ENCODE results near the gene C6orf89.

The C6orf89 gene

GRCh38 chr6:36916126-36916525 lies 30.4 kb downstream of the C6orf89 start:
- TF ChIP-seq POLR2AphosphoS5 (IDR thresholded peaks at IDR 0.05; ENCODE audit: low read depth, low read length) (no peak), POU2F2 (IDR thresholded peaks at IDR 0.05; ENCODE audit: low read depth, low read length) (no peak), POLR2A (IDR thresholded peaks at IDR 0.05; ENCODE audit: low read depth, low read length) (no peak), PAX5 (IDR thresholded peaks at IDR 0.05; ENCODE audit: insufficient read depth, low read length, severe bottlenecking) (no peak), SPI1 (IDR thresholded peaks at IDR 0.05; ENCODE audit: low read depth, low read length) (no peak), TAF1 (IDR thresholded peaks at IDR 0.05; ENCODE audit: low read depth, low read length) (no peak)
- DNase-seq (ENCODE audit: insufficient read length, low spot score), result no peak
- FAIRE-seq, result no peak

DNA sequence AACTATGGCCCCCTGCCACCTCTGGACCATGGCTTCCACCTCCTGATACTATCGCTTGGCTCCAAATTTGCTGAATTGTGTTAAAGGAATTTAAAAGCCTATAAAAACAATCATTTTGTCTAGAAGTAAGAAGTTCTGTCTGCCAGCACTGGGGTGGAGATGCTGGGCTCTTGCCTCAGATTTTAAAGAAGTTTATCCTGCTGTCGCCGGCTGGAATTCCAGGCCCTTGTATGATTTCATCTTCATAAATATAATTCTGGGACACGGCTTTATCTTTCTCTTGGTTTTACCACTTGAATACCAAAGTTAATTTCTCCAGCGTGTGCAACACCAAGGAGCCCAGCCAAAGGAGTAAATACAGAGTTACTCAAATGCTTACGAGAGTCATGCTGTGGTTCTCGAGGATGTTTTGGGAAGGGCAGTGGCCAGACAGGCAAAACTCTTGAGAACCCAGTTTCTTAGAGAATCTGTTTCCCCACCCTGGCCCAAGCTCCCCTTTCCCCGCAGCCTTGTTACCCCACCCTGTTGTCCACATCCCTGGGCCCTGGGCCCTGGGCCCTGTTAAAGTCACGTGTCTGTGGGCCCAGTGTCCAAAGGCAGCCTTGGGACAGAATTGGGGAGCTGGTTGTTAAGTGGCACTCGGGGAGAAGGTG lies 31.9 kb downstream of the C6orf89 start:
- TF ChIP-seq POU2F2 (IDR thresholded peaks at IDR 0.05; ENCODE audit: low read depth, low read length), result no peak
- no peak for TF ChIP-seq POLR2A (IDR thresholded peaks at IDR 0.05; ENCODE audit: low read depth, low read length)
- no peak for TF ChIP-seq SPI1 (IDR thresholded peaks at IDR 0.05; ENCODE audit: low read depth, low read length)
- TF ChIP-seq POLR2AphosphoS5 (IDR thresholded peaks at IDR 0.05; ENCODE audit: low read depth, low read length), result no peak
- no peak for TF ChIP-seq TAF1 (IDR thresholded peaks at IDR 0.05; ENCODE audit: low read depth, low read length)
- TF ChIP-seq PAX5 (IDR thresholded peaks at IDR 0.05; ENCODE audit: insufficient read depth, low read length, severe bottlenecking), result no peak
- no peak for FAIRE-seq
- no peak for DNase-seq (ENCODE audit: insufficient read length, low spot score)

- TF ChIP-seq POU2F2 (IDR thresholded peaks at IDR 0.05; ENCODE audit: low read depth, low read length) (no peak), TAF1 (IDR thresholded peaks at IDR 0.05; ENCODE audit: low read depth, low read length) (no peak), PAX5 (IDR thresholded peaks at IDR 0.05; ENCODE audit: insufficient read depth, low read length, severe bottlenecking) (no peak), POLR2A (IDR thresholded peaks at IDR 0.05; ENCODE audit: low read depth, low read length) (no peak), SPI1 (IDR thresholded peaks at IDR 0.05; ENCODE audit: low read depth, low read length) (no peak), POLR2AphosphoS5 (IDR thresholded peaks at IDR 0.05; ENCODE audit: low read depth, low read length) (no peak)
- FAIRE-seq, result no peak
- DNase-seq (ENCODE audit: insufficient read length, low spot score), result no peak
These were observed 34.3 kb downstream of the C6orf89 start for GRCh38 chr6:36920049-36920448.

- DNase-seq (ENCODE audit: insufficient read length, low spot score) (no peak), FAIRE-seq (no peak)
- TF ChIP-seq TAF1 (IDR thresholded peaks at IDR 0.05; ENCODE audit: low read depth, low read length), result no peak
- TF ChIP-seq POLR2A (IDR thresholded peaks at IDR 0.05; ENCODE audit: low read depth, low read length), result no peak
- no peak for TF ChIP-seq POLR2AphosphoS5 (IDR thresholded peaks at IDR 0.05; ENCODE audit: low read depth, low read length)
These were observed 34.8 kb downstream of the C6orf89 start for GRCh38 chr6:36920546-36920945.

GRCh38 chr6:36924131-36924530 lies 38.4 kb downstream of the C6orf89 start:
- DNase-seq (ENCODE audit: insufficient read length, low spot score), result no peak
- FAIRE-seq, result no peak
- TF ChIP-seq SPI1 (IDR thresholded peaks at IDR 0.05; ENCODE audit: low read depth, low read length) (no peak), POLR2AphosphoS5 (IDR thresholded peaks at IDR 0.05; ENCODE audit: low read depth, low read length) (no peak)

DNA sequence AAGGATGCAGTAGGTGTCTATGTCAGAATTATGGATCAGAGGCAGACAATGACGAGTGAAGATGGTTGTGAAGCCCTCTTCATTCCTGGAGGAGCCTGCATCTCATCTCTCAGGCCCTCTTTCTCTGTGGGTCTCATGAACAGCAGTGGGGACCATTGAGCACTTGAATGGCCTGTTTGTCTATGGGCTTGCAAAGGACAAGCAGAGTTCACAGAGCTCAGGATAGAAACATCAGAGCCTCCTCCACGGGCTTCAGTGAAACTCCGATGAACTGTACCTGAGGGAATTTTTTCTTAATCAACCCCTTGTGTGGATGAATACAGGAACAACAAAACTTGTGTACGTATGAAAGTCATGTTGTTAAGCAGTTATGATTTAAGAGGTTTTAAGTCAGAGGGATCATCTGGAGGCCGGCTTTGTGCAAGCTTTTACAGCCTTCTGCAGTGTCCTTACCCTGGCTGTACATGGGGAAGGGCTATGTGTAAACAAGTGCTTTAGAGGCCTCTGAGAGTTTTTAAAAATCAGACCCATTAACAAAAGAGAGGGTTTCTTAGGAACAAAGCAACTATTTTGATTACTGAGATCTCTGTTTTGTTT lies 39.1 kb downstream of the C6orf89 start:
- no peak for FAIRE-seq
- no peak for DNase-seq (ENCODE audit: insufficient read length, low spot score)
- no peak for TF ChIP-seq PAX5 (IDR thresholded peaks at IDR 0.05; ENCODE audit: insufficient read depth, low read length, severe bottlenecking)
- TF ChIP-seq POU2F2 (IDR thresholded peaks at IDR 0.05; ENCODE audit: low read depth, low read length), result no peak
- no peak for TF ChIP-seq POLR2A (IDR thresholded peaks at IDR 0.05; ENCODE audit: low read depth, low read length)
- no peak for TF ChIP-seq POLR2AphosphoS5 (IDR thresholded peaks at IDR 0.05; ENCODE audit: low read depth, low read length)
- TF ChIP-seq TAF1 (IDR thresholded peaks at IDR 0.05; ENCODE audit: low read depth, low read length), result no peak
- no peak for TF ChIP-seq SPI1 (IDR thresholded peaks at IDR 0.05; ENCODE audit: low read depth, low read length)

GRCh38 chr6:36925809-36926208 lies 40.1 kb downstream of the C6orf89 start:
- no peak for DNase-seq (ENCODE audit: insufficient read length, low spot score)
- FAIRE-seq, result no peak
- TF ChIP-seq POLR2AphosphoS5 (IDR thresholded peaks at IDR 0.05; ENCODE audit: low read depth, low read length), result 0 out of 2 replicates have a peak, but pooled peaks have one; percentile 29
- no peak for TF ChIP-seq PAX5 (IDR thresholded peaks at IDR 0.05; ENCODE audit: insufficient read depth, low read length, severe bottlenecking)
- TF ChIP-seq POU2F2 (IDR thresholded peaks at IDR 0.05; ENCODE audit: low read depth, low read length), result 0 out of 2 replicates have a peak, but pooled peaks have one; percentile 28

- TF ChIP-seq POU2F2 (IDR thresholded peaks at IDR 0.05; ENCODE audit: low read depth, low read length), result no peak
- FAIRE-seq (no peak), DNase-seq (ENCODE audit: insufficient read length, low spot score) (no peak)
These were observed 41.2 kb downstream of the C6orf89 start for GRCh38 chr6:36926708-36927513.

DNA sequence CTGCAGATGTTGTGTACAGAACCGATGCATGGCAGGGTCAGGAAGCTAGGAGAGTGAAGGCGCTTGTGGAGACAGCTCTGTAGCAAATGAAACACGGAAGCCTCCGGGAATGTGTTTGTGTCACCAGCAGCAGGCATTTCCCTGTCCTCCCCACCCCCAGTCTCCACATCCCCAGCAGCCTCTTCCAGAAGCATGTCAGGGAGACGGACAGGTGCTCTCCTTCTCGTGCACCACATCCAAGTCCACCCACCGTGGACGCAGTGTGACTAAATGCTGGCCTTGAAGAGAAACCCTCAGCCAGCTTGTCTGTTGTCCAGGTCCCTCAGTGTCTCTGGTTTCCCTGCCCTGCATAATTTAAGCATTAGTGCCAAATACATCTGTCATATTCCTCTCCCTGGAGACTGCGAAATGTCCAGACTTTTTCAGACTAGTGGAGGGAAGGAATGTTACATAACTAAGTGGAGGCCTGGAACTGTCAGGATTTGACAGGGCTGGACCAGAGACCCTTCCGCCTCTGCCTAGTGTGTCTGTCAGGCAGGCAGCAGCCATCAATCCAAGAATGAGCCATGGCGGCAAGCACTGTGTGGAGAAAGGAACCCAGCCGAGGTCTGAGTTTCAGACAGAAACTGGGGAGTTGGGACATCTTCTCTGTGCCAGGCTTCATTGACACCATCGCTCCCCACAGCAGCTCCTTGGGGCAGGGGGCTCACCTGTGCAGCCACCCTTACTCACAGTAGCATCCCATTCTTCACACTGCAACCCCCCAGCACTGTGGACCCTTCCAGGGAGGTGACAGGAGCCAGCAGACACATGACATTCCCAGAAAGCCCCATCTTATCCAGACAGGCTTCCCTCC lies 42.2 kb downstream of the C6orf89 start:
- DNase-seq (ENCODE audit: insufficient read length, low spot score) (no peak), FAIRE-seq (no peak)
- 0 out of 2 replicates have a peak, but pooled peaks have one; percentile 19 for TF ChIP-seq POLR2AphosphoS5 (IDR thresholded peaks at IDR 0.05; ENCODE audit: low read depth, low read length)
- TF ChIP-seq POU2F2 (IDR thresholded peaks at IDR 0.05; ENCODE audit: low read depth, low read length), result no peak
- TF ChIP-seq SPI1 (IDR thresholded peaks at IDR 0.05; ENCODE audit: low read depth, low read length), result no peak
